ENCODE measurements around the gene SCNN1B. TPM values are rescaled to one million over a fixed set of nuclear protein-coding genes. Genes with fewer than 3 reads are reported as not detected.

Gene SCNN1B
- total RNA-seq, 4 donors from 2014 or later: 142 to 729 (median 556) TPM

DNA sequence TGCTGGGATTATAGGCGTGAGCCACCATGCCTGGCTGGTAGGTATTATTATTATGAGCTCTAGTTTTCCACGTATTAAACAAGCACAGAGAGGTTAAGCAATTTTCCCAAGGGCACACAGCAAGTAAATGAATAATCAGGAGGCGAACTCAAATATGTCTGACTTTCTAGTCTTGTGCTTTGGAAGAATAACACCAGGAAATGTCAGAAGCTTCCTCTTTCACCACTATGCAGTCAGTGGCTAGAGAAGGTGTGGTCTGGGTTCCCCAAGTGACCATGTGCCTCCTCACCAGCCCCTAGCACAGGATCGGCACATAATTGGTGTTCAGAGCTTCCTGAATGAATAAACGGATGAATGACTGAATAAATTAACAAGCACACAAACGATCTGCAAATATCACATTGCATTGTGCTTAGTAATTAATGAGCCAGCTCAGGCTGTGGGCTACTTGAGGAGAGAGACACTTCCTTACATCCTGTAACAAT is 21.6 kb upstream of the SCNN1B start:
- in situ Hi-C loops (cut with MboI; ENCODE audit: low pct_ligation_motif_present in 1 of 4, low pct_unique_long_range_greater_than_20kb in 1 of 4, low sequenced_read_pairs in 3 of 4): no loop called here
- TF ChIP-seq CTCF (IDR thresholded peaks at IDR 0.05): no peak
- TF ChIP-seq POLR2A (IDR thresholded peaks at IDR 0.05): no peak
- TF ChIP-seq EP300 (IDR thresholded peaks at IDR 0.05; ENCODE audit: low read depth): no peak
- no peak for TF ChIP-seq POLR2AphosphoS5 (IDR thresholded peaks at IDR 0.05)
- DNase-seq: no peak
- Histone ChIP-seq H3K27me3 (no peaks in the 10 kb centered on the region), H3K27ac (no peak overlapping the region), H3K9me3 (no peaks in the 10 kb centered on the region), H3K4me1 (no peaks in the 10 kb centered on the region), H3K36me3 (no peaks in the 10 kb centered on the region), H3K4me3 (no peak overlapping the region)
- WGBS, 2 donors (ENCODE audit: low coverage in 1 of 2): 61 to 77% methylated on average over 3 to 6 of the region's 6 CpGs
- intact Hi-C loops (cut with DNase I; ENCODE audit: low total_unique reads): no loop called here

DNA sequence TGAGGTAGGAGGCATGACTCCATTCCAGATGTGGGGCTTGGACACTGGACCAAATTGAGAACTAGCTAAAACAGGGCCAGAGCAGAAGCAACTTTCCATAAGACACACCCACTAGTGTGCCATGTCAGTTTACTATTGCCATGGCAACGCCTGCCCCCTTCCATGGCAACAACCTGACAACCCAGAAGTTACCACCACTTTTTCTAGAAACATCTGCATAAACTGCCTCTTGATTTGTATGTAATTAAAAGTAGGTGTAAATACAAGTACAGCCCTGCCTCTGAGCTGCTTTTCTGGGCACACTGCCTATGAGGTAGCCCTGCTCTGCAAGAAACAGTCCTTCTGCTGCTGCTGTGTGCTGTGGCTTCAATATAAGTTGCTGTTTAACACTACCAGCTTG is 19.5 kb upstream of the SCNN1B start:
- Histone ChIP-seq H3K4me1 (no peaks in the 10 kb centered on the region), H3K9me3 (no peaks in the 10 kb centered on the region), H3K27ac (no peak overlapping the region), H3K36me3 (no peaks in the 10 kb centered on the region), H3K27me3 (no peaks in the 10 kb centered on the region), H3K4me3 (no peak overlapping the region)
- in situ Hi-C loops (cut with MboI; ENCODE audit: low pct_ligation_motif_present in 1 of 4, low pct_unique_long_range_greater_than_20kb in 1 of 4, low sequenced_read_pairs in 3 of 4) (no loop called here), intact Hi-C loops (cut with DNase I; ENCODE audit: low total_unique reads) (no loop called here)
- WGBS, 2 donors (ENCODE audit: low coverage in 1 of 2): 67% methylated on average over 1 of the region's 1 CpG; no CpG with 5 or more reads in 1 of the 2 donors
- TF ChIP-seq EP300 (IDR thresholded peaks at IDR 0.05; ENCODE audit: low read depth): no peak
- no peak for TF ChIP-seq POLR2AphosphoS5 (IDR thresholded peaks at IDR 0.05)
- TF ChIP-seq CTCF (IDR thresholded peaks at IDR 0.05): no peak
- TF ChIP-seq POLR2A (IDR thresholded peaks at IDR 0.05): no peak
- no peak for DNase-seq

- no peaks in the 10 kb centered on the region for H3K36me3 ChIP-seq
- in situ Hi-C loops (cut with MboI; ENCODE audit: low pct_ligation_motif_present in 1 of 4, low pct_unique_long_range_greater_than_20kb in 1 of 4, low sequenced_read_pairs in 3 of 4): no loop called here
- intact Hi-C loops (cut with DNase I; ENCODE audit: low total_unique reads): no loop called here
- no peak for TF ChIP-seq POLR2AphosphoS5 (IDR thresholded peaks at IDR 0.05)
- no peak for TF ChIP-seq EP300 (IDR thresholded peaks at IDR 0.05; ENCODE audit: low read depth)
- TF ChIP-seq POLR2A (IDR thresholded peaks at IDR 0.05): no peak
- TF ChIP-seq CTCF (IDR thresholded peaks at IDR 0.05): no peak
- H3K4me3 ChIP-seq: no peak overlapping the region
- DNase-seq: no peak
- H3K27me3 ChIP-seq: no peaks in the 10 kb centered on the region
- no peaks in the 10 kb centered on the region for H3K9me3 ChIP-seq
- H3K27ac ChIP-seq: no peak overlapping the region
- H3K4me1 ChIP-seq: no peaks in the 10 kb centered on the region
- WGBS, 2 donors (ENCODE audit: low coverage in 1 of 2): 90 to 93% methylated on average over 2 of the region's 2 CpGs
Observed at GRCh38 chr16:23283571-23283970, 18.5 kb upstream of the SCNN1B start.

DNA sequence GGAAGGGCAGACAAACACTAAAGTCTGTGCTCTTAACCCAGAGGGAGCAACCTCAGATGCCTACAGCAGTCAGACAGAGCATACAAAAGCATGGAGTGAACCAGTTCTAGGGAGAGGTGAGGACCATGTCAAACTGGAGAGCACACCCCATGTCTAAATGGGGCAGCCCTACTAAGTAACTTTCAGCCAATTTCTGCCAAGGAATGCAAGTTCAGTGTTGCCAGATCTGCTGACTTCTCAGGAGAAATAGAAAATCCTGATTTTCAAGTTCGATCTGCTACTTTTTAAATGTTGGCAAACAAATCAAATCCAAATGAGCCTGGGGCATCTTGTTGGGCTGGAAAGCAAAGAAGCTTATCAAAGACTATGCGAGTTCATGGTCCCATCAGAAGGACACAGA is 17.5 kb upstream of the SCNN1B start:
- H3K4me3 ChIP-seq: no peak overlapping the region
- no peaks in the 10 kb centered on the region for H3K9me3 ChIP-seq
- H3K36me3 ChIP-seq: no peaks in the 10 kb centered on the region
- WGBS, 2 donors (ENCODE audit: low coverage in 1 of 2): 68 to 94% methylated on average over 2 of the region's 2 CpGs
- H3K27me3 ChIP-seq: no peaks in the 10 kb centered on the region
- H3K27ac ChIP-seq: no peak overlapping the region
- no peaks in the 10 kb centered on the region for H3K4me1 ChIP-seq
- intact Hi-C loops (cut with DNase I; ENCODE audit: low total_unique reads): no loop called here
- TF ChIP-seq POLR2A (IDR thresholded peaks at IDR 0.05) (no peak), CTCF (IDR thresholded peaks at IDR 0.05) (no peak), EP300 (IDR thresholded peaks at IDR 0.05; ENCODE audit: low read depth) (no peak), POLR2AphosphoS5 (IDR thresholded peaks at IDR 0.05) (no peak)
- no peak for DNase-seq
- in situ Hi-C loops (cut with MboI; ENCODE audit: low pct_ligation_motif_present in 1 of 4, low pct_unique_long_range_greater_than_20kb in 1 of 4, low sequenced_read_pairs in 3 of 4): no loop called here
